MM.1S (cell line): ENCODE measurements around the gene CLDN15.

Source experiments
- DNase-seq: peaks from one replicate; pipeline ENCODE4 v3.0.0-alpha.2; 2015
- H2AFZ ChIP-seq: fragments of 300-600 bp; sonication (generic); 2 replicates; pipeline ENCODE4 v1.6.0; 2016; ENCODE audit warnings: antibody characterized with exemption, low read length
- H3F3A ChIP-seq: fragments of 300-600 bp; sonication (generic); 2 replicates; pipeline ENCODE4 v1.6.1; 2016; ENCODE audit warnings: mild to moderate bottlenecking, antibody characterized with exemption, low read length, moderate library complexity, mixed read lengths; ENCODE audit not compliant: insufficient read depth
- H3K27ac ChIP-seq: fragments of 300-600 bp; sonication (generic); 2 replicates; pipeline ENCODE4 v1.5.1; 2016; ENCODE audit warnings: mild to moderate bottlenecking, low read length
- H3K27me3 ChIP-seq: fragments of 300-600 bp; sonication (generic); replicated peaks from 2 replicates; pipeline ENCODE4 v1.6.0; 2016; ENCODE audit warnings: low read length; ENCODE audit not compliant: insufficient read depth
- H3K36me3 ChIP-seq: fragments of 300-600 bp; sonication (generic); replicated peaks from 2 replicates; pipeline ENCODE4 v1.6.1; 2016; ENCODE audit warnings: mild to moderate bottlenecking, low read length, mixed read lengths; ENCODE audit not compliant: insufficient read depth
- H3K4me1 ChIP-seq: fragments of 300-600 bp; sonication (generic); 2 replicates; pipeline ENCODE4 v1.6.1; 2016; ENCODE audit warnings: low read length, mixed read lengths
- H3K4me2 ChIP-seq: fragments of 300-600 bp; sonication (generic); 2 replicates; pipeline ENCODE4 v1.6.0; 2016; ENCODE audit warnings: low read depth, low read length
- H3K4me3 ChIP-seq: fragments of 300-600 bp; sonication (generic); 2 replicates; pipeline ENCODE4 v1.5.1; 2016; ENCODE audit warnings: low read length, mixed read lengths
- H3K79me2 ChIP-seq: fragments of 300-600 bp; sonication (generic); 2 replicates; pipeline ENCODE4 v1.6.1; 2016; ENCODE audit warnings: mixed run types, low read length, mixed read lengths
- H3K9ac ChIP-seq: fragments of 300-600 bp; sonication (generic); 2 replicates; pipeline ENCODE4 v1.6.1; 2016; ENCODE audit warnings: low read length, mixed read lengths
- H3K9me2 ChIP-seq: fragments of 300-600 bp; sonication (generic); replicated peaks from 2 replicates; pipeline ENCODE4 v1.6.1; 2016; ENCODE audit warnings: mild to moderate bottlenecking, low read length, mixed read lengths; ENCODE audit not compliant: insufficient read depth
- H3K9me3 ChIP-seq: fragments of 300-600 bp; sonication (generic); replicated peaks from 2 replicates; pipeline ENCODE4 v1.6.1; 2016; ENCODE audit warnings: mild to moderate bottlenecking, low read length, mixed read lengths; ENCODE audit not compliant: insufficient read depth
- H4K20me1 ChIP-seq: fragments of 300-600 bp; sonication (generic); 2 replicates; pipeline ENCODE4 v1.6.1; 2016; ENCODE audit warnings: mild to moderate bottlenecking, low read length, moderate library complexity, mixed read lengths; ENCODE audit not compliant: insufficient read depth
- CTCF ChIP-seq: fragments of 300-600 bp; sonication (generic); IDR thresholded peaks from 2 replicates; pipeline ENCODE4 v1.5.1; 2016; ENCODE audit warnings: antibody characterized with exemption, low read length, mixed read lengths
- EZH2 ChIP-seq: fragments of 300-600 bp; sonication (generic); optimal IDR thresholded peaks from 2 replicates; pipeline ENCODE3; 2017; ENCODE audit warnings: low read depth, mild to moderate bottlenecking, antibody characterized with exemption, low read length, mixed read lengths
- EZH2phosphoT487 ChIP-seq: fragments of 300-600 bp; sonication (generic); IDR thresholded peaks from 2 replicates; pipeline ENCODE4 v1.6.1; 2018; ENCODE audit warnings: antibody characterized with exemption, low read length

CLDN15 gene

GRCh38 chr7:101217388-101218235 is 20.0 kb downstream of the CLDN15 start, which contains the start of the genes PLOD3 and ZNHIT1:
PLOD3 (minus strand) TSS chr7:101217581; CDS start chr7:101217274, 307 bp downstream.
ZNHIT1 (plus strand) TSS chr7:101218165; CDS start chr7:101218196, 31 bp downstream.
- no peaks in the 10 kb centered on the region for H3K27me3 ChIP-seq
- peaks cover 3% of the 10 kb centered on the region; the same call in 1 of the 2 replicates for H3F3A ChIP-seq
- no peaks in the 10 kb centered on the region for H3K36me3 ChIP-seq
- H3K79me2 ChIP-seq, result peaks cover 44% of the 10 kb centered on the region
- peak within 1 kb of the TSS; percentile 71 for H3K9ac ChIP-seq
- H3K9me3 ChIP-seq, result no peaks in the 10 kb centered on the region
- DNase-seq, result peak; percentile 99
- H2AFZ ChIP-seq, result peak within 1 kb of the TSS; percentile 75
- H3K4me1 ChIP-seq, result 0 out of 2 replicates have a peak, but pooled peaks cover 6% of the 10 kb centered on the region
- H3K4me3 ChIP-seq, result peak within 1 kb of the TSS; percentile 84
- TF ChIP-seq EZH2 (no peak), CTCF (no peak), EZH2phosphoT487 (no peak)
- H3K27ac ChIP-seq, result peak within 1 kb of the TSS; percentile 72
- H3K4me2 ChIP-seq, result peak within 1 kb of the TSS; percentile 80
- H3K9me2 ChIP-seq, result no peaks in the 10 kb centered on the region
- no peaks in the 10 kb centered on the region for H4K20me1 ChIP-seq

- peak overlapping the region; percentile 80 for H3K4me2 ChIP-seq
- no peaks in the 10 kb centered on the region for H3K27me3 ChIP-seq
- H2AFZ ChIP-seq, result peak overlapping the region; percentile 74
- DNase-seq, result no peak
- peak; percentile 20; the same call in 1 of the 2 replicates for TF ChIP-seq CTCF
- TF ChIP-seq EZH2phosphoT487, result no peak
- peaks cover 44% of the 10 kb centered on the region for H3K79me2 ChIP-seq
- peak overlapping the region; percentile 71; the same call in 1 of the 2 replicates for H3K9ac ChIP-seq
- peaks cover 3% of the 10 kb centered on the region; the same call in 1 of the 2 replicates for H3F3A ChIP-seq
- H3K4me3 ChIP-seq, result peak overlapping the region; percentile 84
- no peak overlapping the region for H3K27ac ChIP-seq
- H3K9me2 ChIP-seq, result no peaks in the 10 kb centered on the region
- H3K9me3 ChIP-seq, result no peaks in the 10 kb centered on the region
- H3K4me1 ChIP-seq, result 0 out of 2 replicates have a peak, but pooled peaks cover 6% of the 10 kb centered on the region
- H3K36me3 ChIP-seq, result no peaks in the 10 kb centered on the region
- H4K20me1 ChIP-seq, result no peaks in the 10 kb centered on the region
Measured at GRCh38 chr7:101216860-101217387, 20.7 kb downstream of the CLDN15 start.

GRCh38 chr7:101216001-101216859 is 21.4 kb downstream of the CLDN15 start:
- Histone ChIP-seq H3K27ac (no peak overlapping the region), H3K79me2 (peaks cover 38% of the 10 kb centered on the region), H2AFZ (peak overlapping the region; percentile 74), H3F3A (peaks cover 3% of the 10 kb centered on the region; the same call in 1 of the 2 replicates), H3K4me2 (peak overlapping the region; percentile 80), H3K9ac (peak overlapping the region; percentile 71; the same call in 1 of the 2 replicates), H3K4me1 (0 out of 2 replicates have a peak, but pooled peaks cover 6% of the 10 kb centered on the region), H3K9me2 (no peaks in the 10 kb centered on the region), H3K27me3 (no peaks in the 10 kb centered on the region), H3K4me3 (peak overlapping the region; percentile 84), H3K9me3 (no peaks in the 10 kb centered on the region), H3K36me3 (no peaks in the 10 kb centered on the region), H4K20me1 (no peaks in the 10 kb centered on the region)
- DNase-seq, result no peak
- TF ChIP-seq EZH2, result no peak
- TF ChIP-seq EZH2phosphoT487, result no peak
- TF ChIP-seq CTCF, result no peak
